H1 (cell line): ENCODE data around the gene ST8SIA2. TPM values are rescaled to one million over a fixed set of nuclear protein-coding genes. Genes with fewer than 3 reads are reported as not detected.

Experiments used
- CTCF ChIA-PET: fragments of 300-600 bp; sonication (Branson Sonifier 250); formaldehyde crosslinking; loops from one replicate; lab custom pipeline; 2021; ENCODE audit not compliant: partially characterized antibody; lab: Charles Lee
- POLR2A ChIA-PET: fragments of 300-600 bp; sonication (Branson Sonifier 250); formaldehyde crosslinking; loops from one replicate; lab custom pipeline; 2021; ENCODE audit warnings: inconsistent platforms; ENCODE audit not compliant: partially characterized antibody; lab: Charles Lee
- DNase-seq, 2 experiments: peaks; one replicate each; pipeline versions ENCODE4 v3.0.0 to v3.0.0-alpha.2; 2010 to 2022; ENCODE audit warnings: low spot score in 2 of 2, low read depth in 1 of 2, mixed read lengths in 1 of 2
- FAIRE-seq: peaks from 2 replicates; lab custom pipeline; 2011; peaks lifted over from hg19 to GRCh38; lab: Jason Lieb, UNC
- H2AFZ ChIP-seq: 2 replicates; pipeline ENCODE4 v1.8.1; 2012; ENCODE audit warnings: low read length, inconsistent platforms
- H2AK5ac ChIP-seq: 2 replicates; pipeline ENCODE4 v1.6.1; 2013; ENCODE audit warnings: low read depth, low read length
- H2BK120ac ChIP-seq: replicated peaks from 2 replicates; pipeline ENCODE3; 2013; ENCODE audit warnings: low read depth, low read length, inconsistent platforms
- H2BK12ac ChIP-seq: 2 replicates; pipeline ENCODE4 v1.6.1; 2013; ENCODE audit warnings: low read depth, low read length
- H2BK15ac ChIP-seq: 2 replicates; pipeline ENCODE4 v1.6.1; 2013; ENCODE audit warnings: low read length
- H2BK20ac ChIP-seq: 2 replicates; pipeline ENCODE4 v1.6.1; 2013; ENCODE audit warnings: low read length
- H2BK5ac ChIP-seq: 2 replicates; pipeline ENCODE4 v1.6.1; 2013; ENCODE audit warnings: low read depth, low read length
- H3K14ac ChIP-seq: 2 replicates; pipeline ENCODE4 v1.6.1; 2013; ENCODE audit warnings: inconsistent platforms; ENCODE audit not compliant: insufficient read length
- H3K18ac ChIP-seq: 2 replicates; pipeline ENCODE4 v1.6.1; 2013; ENCODE audit warnings: low read length; ENCODE audit errors: extremely low read depth
- H3K23ac ChIP-seq: 2 replicates; pipeline ENCODE4 v1.6.1; 2013; ENCODE audit warnings: inconsistent platforms; ENCODE audit not compliant: insufficient read length
- H3K23me2 ChIP-seq: 2 replicates; pipeline ENCODE4 v1.6.1; 2013; ENCODE audit warnings: low read depth, low read length
- H3K27ac ChIP-seq: 2 replicates; pipeline ENCODE4 v1.6.1; 2011; ENCODE audit warnings: low read depth, low read length, inconsistent platforms
- H3K27me3 ChIP-seq, 4 experiments: replicated peaks in 1 of 4; 1 replicate in 1 of 4; 2 replicates in 3 of 4; pipeline versions ENCODE4 v1.6.1 to v1.8.1; 2011 to 2013; ENCODE audit warnings: low read length in 3 of 4, mild to moderate bottlenecking in 3 of 4, inconsistent platforms in 2 of 4, mixed read lengths in 2 of 4, moderate library complexity in 1 of 4; ENCODE audit not compliant: control insufficient read depth in 3 of 4, insufficient read depth in 3 of 4; ENCODE audit errors: extremely low read depth in 1 of 4
- H3K36me3 ChIP-seq, 4 experiments: 2 replicates each; pipeline versions ENCODE4 v1.6.1 to v1.8.1; 2011 to 2013; ENCODE audit warnings: mild to moderate bottlenecking in 4 of 4, low read length in 3 of 4, moderate library complexity in 2 of 4, control low read depth in 1 of 4, inconsistent platforms in 1 of 4; ENCODE audit not compliant: insufficient read depth in 4 of 4, control insufficient read depth in 2 of 4
- H3K4ac ChIP-seq: replicated peaks from 2 replicates; pipeline ENCODE3; 2013; ENCODE audit warnings: low read length, low read depth, mixed read lengths, inconsistent platforms; ENCODE audit not compliant: insufficient read length
- H3K4me1 ChIP-seq, 4 experiments: replicated peaks in 1 of 4; 1 replicate in 1 of 4; 2 replicates in 3 of 4; pipeline versions ENCODE4 v1.6.1 to v1.8.1; 2011 to 2013; ENCODE audit warnings: low read length in 3 of 4, inconsistent platforms in 2 of 4, mixed read lengths in 1 of 4; ENCODE audit not compliant: insufficient read depth in 4 of 4, control insufficient read depth in 3 of 4
- H3K4me2 ChIP-seq, 2 experiments: 2 replicates each; pipeline versions ENCODE4 v1.6.1 to v1.8.1; 2011 to 2013; ENCODE audit warnings: low read depth in 2 of 2, low read length in 2 of 2, control low read depth in 1 of 2, inconsistent platforms in 1 of 2, mild to moderate bottlenecking in 1 of 2; ENCODE audit not compliant: insufficient read depth in 1 of 2
- H3K4me3 ChIP-seq, 4 experiments: fragments of 200-600, 300-600 bp in 1 of 4; sonication (generic), shearing (Covaris generic), sonication (Bioruptor Twin) in 1 of 4; 2 replicates each; pipeline versions ENCODE4 v1.5.1 to v1.8.1; 2011 to 2016; ENCODE audit warnings: low read length in 4 of 4, low read depth in 3 of 4, control low read depth in 2 of 4, inconsistent platforms in 2 of 4, mild to moderate bottlenecking in 2 of 4, mixed read lengths in 1 of 4, moderate library complexity in 1 of 4; ENCODE audit not compliant: insufficient read depth in 2 of 4; ENCODE audit errors: extremely low read depth in 1 of 4
- H3K56ac ChIP-seq: replicated peaks from 2 replicates; pipeline ENCODE3; 2013; ENCODE audit warnings: low read depth, mild to moderate bottlenecking, mixed read lengths, low read length, inconsistent platforms; ENCODE audit not compliant: insufficient read length
- H3K79me1 ChIP-seq: 2 replicates; pipeline ENCODE4 v1.6.1; 2013; ENCODE audit warnings: low read depth, low read length, control low read depth
- H3K79me2 ChIP-seq, 2 experiments: 2 replicates each; pipeline versions ENCODE4 v1.6.1 to v1.8.1; 2012 to 2013; ENCODE audit warnings: low read length in 2 of 2, mild to moderate bottlenecking in 2 of 2, inconsistent platforms in 1 of 2; ENCODE audit not compliant: insufficient read depth in 2 of 2, control insufficient read depth in 1 of 2
- H3K9ac ChIP-seq, 4 experiments: replicated peaks in 1 of 4; 1 replicate in 1 of 4; 2 replicates in 3 of 4; pipeline versions ENCODE4 v1.6.1 to v1.8.1; 2011 to 2013; ENCODE audit warnings: low read depth in 3 of 4, low read length in 3 of 4, control low read depth in 2 of 4, mild to moderate bottlenecking in 2 of 4, moderate library complexity in 2 of 4, inconsistent platforms in 1 of 4; ENCODE audit errors: extremely low read depth in 1 of 4
- H3K9me3 ChIP-seq, 2 experiments: 2 replicates each; pipeline versions ENCODE4 v1.6.1 to v1.8.1; 2012 to 2013; ENCODE audit warnings: mild to moderate bottlenecking in 2 of 2, moderate library complexity in 2 of 2, control low read depth in 1 of 2, inconsistent platforms in 1 of 2, low read depth in 1 of 2, low read length in 1 of 2, mixed read lengths in 1 of 2; ENCODE audit not compliant: insufficient read depth in 2 of 2
- H4K20me1 ChIP-seq, 2 experiments: replicated peaks in 1 of 2; 2 replicates each; pipeline versions ENCODE3 to v1.8.1; 2011 to 2013; ENCODE audit warnings: inconsistent platforms in 2 of 2, low read length in 2 of 2, mild to moderate bottlenecking in 1 of 2; ENCODE audit not compliant: insufficient read depth in 2 of 2, control insufficient read depth in 1 of 2
- H4K5ac ChIP-seq: 2 replicates; pipeline ENCODE4 v1.6.1; 2013; ENCODE audit warnings: low read length, low read depth, mixed read lengths, inconsistent platforms; ENCODE audit not compliant: insufficient read length
- H4K8ac ChIP-seq: 2 replicates; pipeline ENCODE4 v1.8.0; 2013; ENCODE audit warnings: mild to moderate bottlenecking, moderate library complexity, low read length, inconsistent platforms; ENCODE audit not compliant: insufficient read depth; ENCODE audit errors: extremely low read depth
- H4K91ac ChIP-seq: replicated peaks from 2 replicates; pipeline ENCODE3; 2013; ENCODE audit warnings: low read length, mixed read lengths, inconsistent platforms; ENCODE audit not compliant: insufficient read length
- RAD21 ChIP-seq, 2 experiments: IDR thresholded peaks in 1 of 2; conservative IDR thresholded peaks in 1 of 2; 2 replicates each; pipeline ENCODE4 v1.6.1; 2011; ENCODE audit warnings: low read depth in 2 of 2, low read length in 2 of 2, improper control_type of control experiment in 1 of 2, inconsistent platforms in 1 of 2, mild to moderate bottlenecking in 1 of 2, moderate library complexity in 1 of 2
- SIRT6 ChIP-seq: IDR thresholded peaks from one replicate; pipeline ENCODE4 v1.7.1; 2012; ENCODE audit warnings: low read length, inconsistent platforms
- WGBS, 2 experiments: shearing (Covaris generic) in 1 of 2; methylation state at CpG; one replicate each; pipeline versions ENCODE4 v1.1.6 to v1.1.7; 2013 to 2015; ENCODE audit warnings: low lambda C conversion rate in 2 of 2, mixed read lengths in 2 of 2, inconsistent platforms in 1 of 2, low coverage in 1 of 2, missing lambda C conversion rate in 1 of 2; ENCODE audit not compliant: insufficient replicate concordance in 2 of 2, insufficient coverage in 1 of 2, insufficient read length in 1 of 2; ENCODE audit errors: extremely low coverage in 1 of 2, missing lambda C conversion rate in 1 of 2; 5-methylcytosine and 5-hydroxymethylcytosine counted together
- polyA plus RNA-seq, 7 experiments: library from polyadenylated mRNA; depleted of rRNA in 3 of 7; stranded (reverse) in 5 of 7; unstranded in 2 of 7; fragments of >200 nt in 5 of 7; fragments of 200-250 nt in 2 of 7; gene quantifications; 1 replicate in 5 of 7; 2 replicates in 1 of 7; 4 replicates in 1 of 7; pipeline versions ENCODE4 v1.2.1 to v1.2.3, GENCODE V29; 2011 to 2013; ENCODE audit warnings: missing spikeins in 2 of 7, mixed read lengths in 2 of 7
- total RNA-seq: library from RNA; stranded (reverse); fragmentation: NEBNext Ultra II Directional; extraction: Animal tissue kit (Norgen Biotek cat#: 25700); gene quantifications from 2 replicates; pipeline ENCODE4 v1.2.1, GENCODE V29; 2021
- TF ChIP-seq, protein P1 (sequence below), 3 experiments: IDR thresholded peaks; 1 replicate in 2 of 3; 2 replicates in 1 of 3; pipeline versions ENCODE4 v1.5.1 to v1.6.1; 2011; ENCODE audit warnings: low read length in 3 of 3, mild to moderate bottlenecking in 3 of 3, inconsistent platforms in 2 of 3, low read depth in 1 of 3, moderate library complexity in 1 of 3; ENCODE audit not compliant: insufficient read depth in 1 of 3; ENCODE audit errors: control extremely low read depth in 1 of 3

The ST8SIA2 gene
- total and polyA plus RNA-seq, 2 of the 8 experiments (the other 6 are each of a cell fraction or from before 2014, with no cell fraction given): 3.0 to 4.5 TPM

DNA sequence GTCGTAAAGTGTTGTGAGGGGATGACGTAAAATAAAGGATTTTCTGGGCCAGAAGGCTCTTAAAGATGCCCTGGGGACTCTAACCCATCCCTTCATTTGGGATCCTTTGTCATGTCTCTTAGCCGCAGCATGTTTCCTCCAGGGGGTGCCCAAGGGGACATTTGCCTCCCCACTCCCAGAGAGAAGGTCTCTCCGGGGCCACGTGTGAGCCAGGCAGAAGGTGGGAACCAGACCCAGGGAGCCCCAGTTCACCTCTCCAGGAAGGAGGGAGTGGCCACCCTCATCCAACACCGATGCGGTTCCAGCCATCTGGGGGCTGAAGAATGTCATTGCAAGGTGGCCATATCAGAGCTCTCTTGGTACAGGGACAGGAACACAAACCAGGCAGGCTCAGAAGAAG is 25.2 kb downstream of the ST8SIA2 start:
- Histone ChIP-seq H3K56ac (no peak overlapping the region), H3K14ac (no peak overlapping the region), H3K79me1 (no peaks in the 10 kb centered on the region; the same call in 1 of the 2 replicates), H3K79me2 (no peaks in the 10 kb centered on the region), H3K36me3 (no peaks in the 10 kb centered on the region), H3K9me3 (no peaks in the 10 kb centered on the region), H3K4me3 (no peak overlapping the region), H3K27ac (no peak overlapping the region), H3K18ac (no peak overlapping the region), H4K20me1 (no peaks in the 10 kb centered on the region), H3K4ac (no peak overlapping the region), H2AK5ac (no peak overlapping the region), H3K23ac (no peak overlapping the region), H3K9ac (no peak overlapping the region), H3K4me2 (no peak overlapping the region), H3K27me3 (no peaks in the 10 kb centered on the region), H2AFZ (no peak overlapping the region), H2BK15ac (no peak overlapping the region), H2BK12ac (no peak overlapping the region), H3K4me1 (peaks cover 0 to 6% (median 0%) of the 10 kb centered on the region in 4 experiments; a peak in 2 of 7 replicates), H2BK20ac (no peak overlapping the region), H3K23me2 (no peaks in the 10 kb centered on the region), H2BK120ac (no peak overlapping the region), H4K91ac (no peak overlapping the region), H2BK5ac (no peak overlapping the region), H4K5ac (no peak overlapping the region), H4K8ac (no peak overlapping the region)
- 91% methylated on average over 7 of the region's 7 CpGs; no CpG with 5 or more reads in 1 of the 2 experiments for WGBS, 2 experiments
- TF ChIP-seq RAD21 (IDR thresholded peaks at IDR 0.05 in 1 of 2, conservative IDR thresholded peaks at IDR 0.05 in 1 of 2; ENCODE audit: low read depth in 2 of 2, low read length in 2 of 2) (peak in 1 of 2 experiments; percentile 22; a peak in 1 of 4 replicates), SIRT6 (no peak)
- TF ChIP-seq, protein P1, sequence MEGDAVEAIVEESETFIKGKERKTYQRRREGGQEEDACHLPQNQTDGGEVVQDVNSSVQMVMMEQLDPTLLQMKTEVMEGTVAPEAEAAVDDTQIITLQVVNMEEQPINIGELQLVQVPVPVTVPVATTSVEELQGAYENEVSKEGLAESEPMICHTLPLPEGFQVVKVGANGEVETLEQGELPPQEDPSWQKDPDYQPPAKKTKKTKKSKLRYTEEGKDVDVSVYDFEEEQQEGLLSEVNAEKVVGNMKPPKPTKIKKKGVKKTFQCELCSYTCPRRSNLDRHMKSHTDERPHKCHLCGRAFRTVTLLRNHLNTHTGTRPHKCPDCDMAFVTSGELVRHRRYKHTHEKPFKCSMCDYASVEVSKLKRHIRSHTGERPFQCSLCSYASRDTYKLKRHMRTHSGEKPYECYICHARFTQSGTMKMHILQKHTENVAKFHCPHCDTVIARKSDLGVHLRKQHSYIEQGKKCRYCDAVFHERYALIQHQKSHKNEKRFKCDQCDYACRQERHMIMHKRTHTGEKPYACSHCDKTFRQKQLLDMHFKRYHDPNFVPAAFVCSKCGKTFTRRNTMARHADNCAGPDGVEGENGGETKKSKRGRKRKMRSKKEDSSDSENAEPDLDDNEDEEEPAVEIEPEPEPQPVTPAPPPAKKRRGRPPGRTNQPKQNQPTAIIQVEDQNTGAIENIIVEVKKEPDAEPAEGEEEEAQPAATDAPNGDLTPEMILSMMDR (IDR thresholded peaks at IDR 0.05; ENCODE audit: control extremely low read depth in 1 of 3, insufficient read depth in 1 of 3, low read depth in 1 of 3, low read length in 3 of 3): peak in 2 of 3 experiments; percentile 2 to 32; a peak in 1 of 4 replicates
- DNase-seq (no peak), FAIRE-seq (no peak)
- CTCF ChIA-PET: interaction anchor here (0.9 to 4.9 kb wide), 10 partner anchors 9 to 323 kb away, joined by 3 to 26 read pairs (median 4); partner anchors contain the start of gene ST8SIA2
- POLR2A ChIA-PET: no interaction called here
